Esophagus squamous epithelium (tissue), 4 donors: ENCODE data around the gene RFPL3.

Source experiments
- POLR2A ChIP-seq, 4 donors: fragments of 450-650 bp; IDR thresholded peaks; one replicate each; pipeline ENCODE4 v1.6.1; 2017; ENCODE audit warnings: antibody characterized with exemption in 4 of 4, mild to moderate bottlenecking in 4 of 4, moderate library complexity in 3 of 4
- TF ChIP-seq, protein P1 (sequence below), 6 experiments: fragments of 450-650 bp in 4 of 6; fragments of 200-600 bp in 2 of 6; sonication (generic) in 2 of 6; IDR thresholded peaks; one replicate each; pipeline ENCODE4 v1.5.1; 2016 to 2019; ENCODE audit warnings: antibody characterized with exemption in 6 of 6, mild to moderate bottlenecking in 4 of 6, moderate library complexity in 4 of 6

DNA sequence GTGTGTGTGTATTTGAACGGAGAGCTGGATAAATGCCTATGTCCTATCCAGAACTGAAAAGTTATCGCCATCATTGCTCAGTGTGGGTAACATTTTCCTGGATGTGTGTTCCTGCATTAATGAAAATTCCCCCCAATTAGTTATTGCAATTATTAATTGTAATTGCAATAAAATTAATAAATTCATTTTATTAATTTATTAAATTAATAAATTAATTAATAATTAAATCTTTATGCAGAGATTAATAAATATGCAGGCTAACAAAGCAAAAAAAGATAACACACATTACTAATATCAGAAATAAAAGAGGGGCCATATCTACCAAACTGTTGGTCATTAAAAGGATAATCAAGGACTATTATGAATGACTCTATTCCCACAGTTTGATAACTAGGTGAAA, 3.6 kb downstream of the RFPL3 start:
- TF ChIP-seq, protein P1, sequence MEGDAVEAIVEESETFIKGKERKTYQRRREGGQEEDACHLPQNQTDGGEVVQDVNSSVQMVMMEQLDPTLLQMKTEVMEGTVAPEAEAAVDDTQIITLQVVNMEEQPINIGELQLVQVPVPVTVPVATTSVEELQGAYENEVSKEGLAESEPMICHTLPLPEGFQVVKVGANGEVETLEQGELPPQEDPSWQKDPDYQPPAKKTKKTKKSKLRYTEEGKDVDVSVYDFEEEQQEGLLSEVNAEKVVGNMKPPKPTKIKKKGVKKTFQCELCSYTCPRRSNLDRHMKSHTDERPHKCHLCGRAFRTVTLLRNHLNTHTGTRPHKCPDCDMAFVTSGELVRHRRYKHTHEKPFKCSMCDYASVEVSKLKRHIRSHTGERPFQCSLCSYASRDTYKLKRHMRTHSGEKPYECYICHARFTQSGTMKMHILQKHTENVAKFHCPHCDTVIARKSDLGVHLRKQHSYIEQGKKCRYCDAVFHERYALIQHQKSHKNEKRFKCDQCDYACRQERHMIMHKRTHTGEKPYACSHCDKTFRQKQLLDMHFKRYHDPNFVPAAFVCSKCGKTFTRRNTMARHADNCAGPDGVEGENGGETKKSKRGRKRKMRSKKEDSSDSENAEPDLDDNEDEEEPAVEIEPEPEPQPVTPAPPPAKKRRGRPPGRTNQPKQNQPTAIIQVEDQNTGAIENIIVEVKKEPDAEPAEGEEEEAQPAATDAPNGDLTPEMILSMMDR (IDR thresholded peaks at IDR 0.05): no peak
- TF ChIP-seq POLR2A (IDR thresholded peaks at IDR 0.05): no peak
